CD14-positive monocyte (primary cell): ENCODE data around the gene APOC3. TPM values are rescaled to one million over a fixed set of nuclear protein-coding genes. Genes with fewer than 3 reads are reported as not detected.
"Not testable (repeated sequence)": the region's sequence is repeated elsewhere in the genome, so short reads cannot be mapped to it uniquely, and the experiment has no call there.

Source experiments
- DNase-seq, 3 donors: peaks; one replicate each; pipeline ENCODE4 v3.0.0-alpha.2; 2011 to 2022
- H2AFZ ChIP-seq: 2 replicates; pipeline ENCODE4 v1.6.0; 2012; ENCODE audit warnings: mild to moderate bottlenecking, low read depth, low read length, inconsistent platforms; ENCODE audit not compliant: insufficient read depth, poor library complexity, severe bottlenecking
- H3K27ac ChIP-seq, 2 donors: 1 replicate in 1 of 2; 2 replicates in 1 of 2; pipeline ENCODE4 v1.5.1; 2012 to 2013; ENCODE audit warnings: low read length in 2 of 2, control low read depth in 1 of 2, inconsistent platforms in 1 of 2, low read depth in 1 of 2, mild to moderate bottlenecking in 1 of 2
- H3K27me3 ChIP-seq, 2 donors: one replicate each; pipeline versions ENCODE4 v1.6.0 to v1.6.1; 2011 to 2013; ENCODE audit warnings: low read length in 2 of 2; ENCODE audit not compliant: control insufficient read depth in 2 of 2, insufficient read depth in 2 of 2
- H3K36me3 ChIP-seq, 2 donors: replicated peaks in 1 of 2; 1 replicate in 1 of 2; 2 replicates in 1 of 2; pipeline versions ENCODE4 v1.5.1 to v1.6.1; 2012 to 2013; ENCODE audit warnings: low read length in 2 of 2, control low read depth in 1 of 2, inconsistent platforms in 1 of 2, mild to moderate bottlenecking in 1 of 2; ENCODE audit not compliant: insufficient read depth in 2 of 2, control insufficient read depth in 1 of 2
- H3K4me1 ChIP-seq, 2 donors: 1 replicate in 1 of 2; 2 replicates in 1 of 2; pipeline versions ENCODE4 v1.5.1 to v1.6.1; 2012 to 2013; ENCODE audit warnings: low read length in 2 of 2, control low read depth in 1 of 2, inconsistent platforms in 1 of 2, mild to moderate bottlenecking in 1 of 2, moderate library complexity in 1 of 2; ENCODE audit not compliant: insufficient read depth in 2 of 2, control insufficient read depth in 1 of 2
- H3K4me2 ChIP-seq: replicated peaks from 2 replicates; pipeline ENCODE3; 2012; ENCODE audit warnings: low read length, moderate library complexity, mild to moderate bottlenecking; ENCODE audit not compliant: poor library complexity, severe bottlenecking; ENCODE audit errors: extremely low read depth
- H3K4me3 ChIP-seq, 3 experiments: fragments of 200-600 bp in 1 of 3; sonication (generic) in 1 of 3; replicated peaks in 1 of 3; 1 replicate in 2 of 3; 2 replicates in 1 of 3; pipeline ENCODE4 v1.5.1; 2011 to 2013; ENCODE audit warnings: low read length in 3 of 3, mild to moderate bottlenecking in 3 of 3, control low read depth in 2 of 3, low read depth in 2 of 3, inconsistent platforms in 1 of 3, moderate library complexity in 1 of 3
- H3K79me2 ChIP-seq: 2 replicates; pipeline ENCODE4 v1.6.0; 2012; ENCODE audit warnings: mild to moderate bottlenecking, control low read depth, inconsistent platforms, low read length, moderate library complexity; ENCODE audit not compliant: insufficient read depth
- H3K9ac ChIP-seq: 2 replicates; pipeline ENCODE4 v1.6.0; 2017; ENCODE audit warnings: low read length, mild to moderate bottlenecking; ENCODE audit not compliant: insufficient read depth, poor library complexity, severe bottlenecking
- H3K9me3 ChIP-seq, 2 donors: replicated peaks in 1 of 2; 1 replicate in 1 of 2; 2 replicates in 1 of 2; pipeline versions ENCODE4 v1.5.1 to v1.6.1; 2012 to 2013; ENCODE audit warnings: low read length in 2 of 2, control low read depth in 1 of 2; ENCODE audit not compliant: control insufficient read depth in 1 of 2, insufficient read depth in 1 of 2
- H4K20me1 ChIP-seq: 2 replicates; pipeline ENCODE4 v1.6.0; 2012; ENCODE audit warnings: mild to moderate bottlenecking, low read length, control low read depth, moderate library complexity; ENCODE audit not compliant: insufficient read depth
- H3K27ac Mint-ChIP-seq, 7 donors: one replicate each; pipeline ENCODE4 v1.8.0; 2020; ENCODE audit warnings: mild to moderate bottlenecking in 7 of 7, mixed read lengths in 7 of 7, moderate library complexity in 6 of 7, inconsistent platforms in 2 of 7
- H3K27me3 Mint-ChIP-seq, 3 donors: one replicate each; pipeline ENCODE4 v1.8.0; 2021 to 2022; ENCODE audit warnings: low read depth in 3 of 3, mild to moderate bottlenecking in 3 of 3, mixed read lengths in 3 of 3, moderate library complexity in 3 of 3, inconsistent platforms in 1 of 3
- H3K36me3 Mint-ChIP-seq, 2 donors: one replicate each; pipeline ENCODE4 v1.8.0; 2020; ENCODE audit warnings: mixed read lengths in 2 of 2, inconsistent platforms in 1 of 2, mild to moderate bottlenecking in 1 of 2
- H3K4me1 Mint-ChIP-seq: one replicate; pipeline ENCODE4 v1.8.0; 2020; ENCODE audit warnings: mild to moderate bottlenecking, mixed read lengths
- H3K4me3 Mint-ChIP-seq, 2 donors: one replicate each; pipeline ENCODE4 v1.8.0; 2020; ENCODE audit warnings: mild to moderate bottlenecking in 2 of 2, mixed read lengths in 2 of 2, moderate library complexity in 1 of 2
- H3K9me3 Mint-ChIP-seq, 7 donors: one replicate each; pipeline ENCODE4 v1.8.0; 2020 to 2022; ENCODE audit warnings: mixed read lengths in 7 of 7, mild to moderate bottlenecking in 6 of 7, moderate library complexity in 6 of 7, inconsistent platforms in 2 of 7
- CTCF ChIP-seq: fragments of 200-600 bp; IDR thresholded peaks from one replicate; pipeline ENCODE4 v1.8.0; 2022; ENCODE audit warnings: antibody characterized with exemption, mild to moderate bottlenecking
- WGBS: methylation state at CpG from one replicate; pipeline ENCODE4 v1.1.5; 2013; ENCODE audit warnings: missing lambda C conversion rate; ENCODE audit not compliant: insufficient coverage; 5-methylcytosine and 5-hydroxymethylcytosine counted together
- intact Hi-C, 2 donors: fragments of 100-400 bp; cut with micrococcal nuclease; formaldehyde crosslinking; loops; one replicate each; pipeline versions ENCODE4 v1.15.0 to v1.15.1; 2023
- polyA plus RNA-seq, 3 donors: library from polyadenylated mRNA; depleted of rRNA in 1 of 3; unstranded in 2 of 3; stranded (reverse) in 1 of 3; fragments of 300-500 nt in 2 of 3; fragments of >200 nt in 1 of 3; fragmentation: Illumina TruSeq in 2 of 3; gene quantifications; 1 replicate in 2 of 3; 2 replicates in 1 of 3; pipeline ENCODE4 v1.2.3, GENCODE V29; 2012 to 2021

APOC3 gene
- polyA plus RNA-seq, 3 donors: not detected

GRCh38 chr11:116833491-116833815 lies 3.7 kb downstream of the APOC3 start:
- no peak overlapping the region for H3K4me3 ChIP-seq
- DNase-seq: no peak
- intact Hi-C loops: no loop called here
- H2AFZ ChIP-seq: no peak overlapping the region
- H3K36me3 ChIP-seq: no peaks in the 10 kb centered on the region
- Mint-ChIP-seq H3K4me3 (no peak overlapping the region), H3K27ac (peak overlapping the region in 1 of 7 donors; percentile 15), H3K4me1 (peaks cover 14% of the 10 kb centered on the region), H3K36me3 (no peaks in the 10 kb centered on the region), H3K27me3 (peaks cover 3 to 8% (median 4%) of the 10 kb centered on the region in 3 donors), H3K9me3 (no peaks in the 10 kb centered on the region)
- peaks cover 17 to 19% of the 10 kb centered on the region in 2 donors for H3K4me1 ChIP-seq
- no peak overlapping the region for H3K9ac ChIP-seq
- 100% methylated on average over 9 of the region's 10 CpGs for WGBS
- H3K79me2 ChIP-seq: no peaks in the 10 kb centered on the region
- no peaks in the 10 kb centered on the region for H4K20me1 ChIP-seq
- no peak overlapping the region for H3K4me2 ChIP-seq
- no peak for TF ChIP-seq CTCF
- no peaks in the 10 kb centered on the region for H3K9me3 ChIP-seq
- H3K27ac ChIP-seq: no peak overlapping the region
- no peaks in the 10 kb centered on the region for H3K27me3 ChIP-seq

GRCh38 chr11:116833816-116834534 lies 4.3 kb downstream of the APOC3 start:
- Histone ChIP-seq H3K36me3 (no peaks in the 10 kb centered on the region), H4K20me1 (no peaks in the 10 kb centered on the region), H3K4me1 (peaks cover 17 to 19% of the 10 kb centered on the region in 2 donors), H3K27me3 (no peaks in the 10 kb centered on the region), H3K79me2 (no peaks in the 10 kb centered on the region), H3K4me2 (no peak overlapping the region), H3K27ac (no peak overlapping the region), H2AFZ (no peak overlapping the region), H3K9ac (no peak overlapping the region), H3K4me3 (no peak overlapping the region), H3K9me3 (no peaks in the 10 kb centered on the region)
- WGBS: 95% methylated on average over 13 of the region's 14 CpGs
- Mint-ChIP-seq H3K4me1 (peaks cover 14% of the 10 kb centered on the region), H3K9me3 (no peaks in the 10 kb centered on the region), H3K4me3 (no peak overlapping the region), H3K27ac (no peak overlapping the region), H3K27me3 (peaks cover 3 to 8% (median 4%) of the 10 kb centered on the region in 3 donors), H3K36me3 (no peaks in the 10 kb centered on the region)
- intact Hi-C loops: no loop called here
- TF ChIP-seq CTCF: no peak
- no peak for DNase-seq

GRCh38 chr11:116834535-116835041 lies 4.9 kb downstream of the APOC3 start:
- Mint-ChIP-seq H3K4me3 (peak overlapping the region; percentile 74 to 88), H3K4me1 (peaks cover 14% of the 10 kb centered on the region)
- DNase-seq, H3K36me3 Mint-ChIP-seq, H3K27me3 ChIP-seq, H3K79me2 ChIP-seq, H3K27ac ChIP-seq, H3K27me3 Mint-ChIP-seq, H3K9me3 ChIP-seq, H3K9ac ChIP-seq, H3K27ac Mint-ChIP-seq, intact Hi-C loops, H3K36me3 ChIP-seq, H3K9me3 Mint-ChIP-seq, H4K20me1 ChIP-seq: not testable (repeated sequence)
- whole genome bisulfite sequencing: 79% methylated on average over 12 of the region's 13 CpGs
- H2AFZ ChIP-seq: peak overlapping the region; percentile 87
- H3K4me2 ChIP-seq: peak overlapping the region; percentile 87
- peak overlapping the region in 1 of 3 experiments; percentile 78 for H3K4me3 ChIP-seq
- H3K4me1 ChIP-seq: peaks cover 17 to 19% of the 10 kb centered on the region in 2 donors
